Measurements from ENCODE around the gene AP1S2. TPM values are rescaled to one million over a fixed set of nuclear protein-coding genes. Genes with fewer than 3 reads are reported as not detected.

AP1S2 gene
- 100 to 1,000 TPM in 1 of 4 donors, 10 to 100 TPM in 3; 67.5 to 127 (median 95.3) TPM for total RNA-seq

GRCh38 chrX:15854712-15855567 lies at the start of gene AP1S2:
AP1S2 (minus strand) TSS chrX:15854813; CDS start chrX:15852524, 2,289 bp downstream.
- DNase-seq (ENCODE audit: low spot score in 2 of 2) = peak; percentile 74 to 78
- Histone ChIP-seq H3K36me3 (no peaks in the 10 kb centered on the region), H3K4me1 (peaks cover 0 to 16% (median 1%) of the 10 kb centered on the region in 4 donors)

GRCh38 chrX:15903186-15903681 lies 48.6 kb upstream of the AP1S2 start:
- no peak overlapping the region for H3K27ac ChIP-seq
- H3K4me1 ChIP-seq = peaks cover 0 to 6% (median 0%) of the 10 kb centered on the region in 4 donors
- peaks cover 0 to 3% of the 10 kb centered on the region in 2 donors for H3K27me3 ChIP-seq
- WGBS, 2 donors = 71 to 83% methylated on average over 5 of the region's 5 CpGs
- H3K36me3 ChIP-seq = no peaks in the 10 kb centered on the region
- DNase-seq (ENCODE audit: low spot score in 2 of 2) = no peak
- no peaks in the 10 kb centered on the region for H3K9me3 ChIP-seq
- no peak for TF ChIP-seq POLR2A (IDR thresholded peaks at IDR 0.05)
- no peak for TF ChIP-seq CTCF (IDR thresholded peaks at IDR 0.05)
- no peak for TF ChIP-seq EP300 (IDR thresholded peaks at IDR 0.05)
- H3K4me3 ChIP-seq = no peak overlapping the region

More at GRCh38 chrX:15854712-15855567, at the start of gene AP1S2:
- Histone ChIP-seq H3K27ac (peak within 1 kb of the TSS; percentile 78 to 96 (median 93)), H3K9me3 (no peaks in the 10 kb centered on the region), H3K27me3 (no peaks in the 10 kb centered on the region), H3K4me3 (peak within 1 kb of the TSS; percentile 58 to 88 (median 71))
- WGBS, 2 donors = 1% methylated on average over 14 to 80 of the region's 85 CpGs
- TF ChIP-seq EP300 (IDR thresholded peaks at IDR 0.05) (peak in 1 of 2 donors; percentile 81), CTCF (IDR thresholded peaks at IDR 0.05) (peak in 2 of 5 experiments; percentile 7 to 20), POLR2A (IDR thresholded peaks at IDR 0.05) (peak; percentile 66 to 84)

GRCh38 chrX:15895334-15895733 lies 40.7 kb upstream of the AP1S2 start:
- no peaks in the 10 kb centered on the region for H3K4me1 ChIP-seq
- H3K4me3 ChIP-seq = no peak overlapping the region
- no peaks in the 10 kb centered on the region for H3K9me3 ChIP-seq
- 49 to 84% methylated on average over 4 of the region's 4 CpGs for WGBS, 2 donors
- TF ChIP-seq CTCF (IDR thresholded peaks at IDR 0.05) (no peak), POLR2A (IDR thresholded peaks at IDR 0.05) (no peak), EP300 (IDR thresholded peaks at IDR 0.05) (no peak)
- no peak for DNase-seq (ENCODE audit: low spot score in 2 of 2)
- H3K27me3 ChIP-seq = no peaks in the 10 kb centered on the region
- H3K27ac ChIP-seq = no peak overlapping the region
- H3K36me3 ChIP-seq = no peaks in the 10 kb centered on the region

GRCh38 chrX:15894724-15895123 lies 40.1 kb upstream of the AP1S2 start:
- H3K4me3 ChIP-seq = no peak overlapping the region
- TF ChIP-seq EP300 (IDR thresholded peaks at IDR 0.05) = no peak
- TF ChIP-seq CTCF (IDR thresholded peaks at IDR 0.05) = no peak
- no peak for TF ChIP-seq POLR2A (IDR thresholded peaks at IDR 0.05)
- no peak for DNase-seq (ENCODE audit: low spot score in 2 of 2)
- H3K27me3 ChIP-seq = peaks cover 0 to 3% of the 10 kb centered on the region in 2 donors
- H3K9me3 ChIP-seq = no peaks in the 10 kb centered on the region
- no peaks in the 10 kb centered on the region for H3K4me1 ChIP-seq
- no peak overlapping the region for H3K27ac ChIP-seq
- H3K36me3 ChIP-seq = no peaks in the 10 kb centered on the region
- 68% methylated on average over 3 of the region's 3 CpGs for WGBS, 2 donors

- no peak for TF ChIP-seq CTCF (IDR thresholded peaks at IDR 0.05)
- no peak for TF ChIP-seq POLR2A (IDR thresholded peaks at IDR 0.05)
- H3K9me3 ChIP-seq = no peaks in the 10 kb centered on the region
These were observed 35.9 kb upstream of the AP1S2 start for GRCh38 chrX:15890463-15890862.

More at GRCh38 chrX:15890463-15890862, 35.9 kb upstream of the AP1S2 start:
- H3K27ac ChIP-seq = no peak overlapping the region
- no peak for DNase-seq (ENCODE audit: low spot score in 2 of 2)
- WGBS, 2 donors = 85 to 88% methylated on average over 2 of the region's 2 CpGs
- H3K27me3 ChIP-seq = peaks cover 0 to 7% of the 10 kb centered on the region in 2 donors
- no peaks in the 10 kb centered on the region for H3K36me3 ChIP-seq
- no peaks in the 10 kb centered on the region for H3K4me1 ChIP-seq
- H3K4me3 ChIP-seq = no peak overlapping the region
